GM18873 (cell line): ENCODE measurements around the gene RAB3IL1.
"Not testable (repeated sequence)": the region's sequence is repeated elsewhere in the genome, so short reads cannot be mapped to it uniquely, and the experiment has no call there.

Source experiments
- ATAC-seq: cut with Tn5 transposase; IDR thresholded peaks from one replicate; pipeline ENCODE4 v1.9.1; 2021; ENCODE audit warnings: mild to moderate bottlenecking, moderate library complexity, moderate number of reproducible peaks; ENCODE audit not compliant: unreplicated experiment, low FRiP score

Gene RAB3IL1

GRCh38 chr11:61953632-61954031, 36.3 kb upstream of the RAB3IL1 start:
- not testable (repeated sequence) for ATAC-seq

- no peak for ATAC-seq
These were observed 35.5 kb upstream of the RAB3IL1 start for GRCh38 chr11:61952882-61953281.

GRCh38 chr11:61951484-61952135, 34.2 kb upstream of the RAB3IL1 start:
- no peak for ATAC-seq

- ATAC-seq: no peak
These were observed 32.7 kb upstream of the RAB3IL1 start, which contains the start of gene BEST1 for GRCh38 chr11:61950035-61950547. TSS of gene BEST1 (plus strand) at chr11:61950351. CDS start at chr11:61951807, 1,456 bp downstream.

GRCh38 chr11:61949169-61950034, 32.0 kb upstream of the RAB3IL1 start:
- no peak for ATAC-seq

GRCh38 chr11:61948505-61948904, 31.1 kb upstream of the RAB3IL1 start:
- ATAC-seq: no peak

- ATAC-seq: no peak
These were observed 30.3 kb upstream of the RAB3IL1 start for GRCh38 chr11:61947486-61948210.

GRCh38 chr11:61946894-61947293, 29.5 kb upstream of the RAB3IL1 start:
- ATAC-seq: no peak

- ATAC-seq: no peak
These were observed 27.8 kb upstream of the RAB3IL1 start for GRCh38 chr11:61945191-61945590.

- no peak for ATAC-seq
These were observed 23.1 kb upstream of the RAB3IL1 start for GRCh38 chr11:61940466-61940865.

GRCh38 chr11:61935861-61936260, 18.5 kb upstream of the RAB3IL1 start:
- ATAC-seq: no peak

GRCh38 chr11:61930933-61931332, 13.6 kb upstream of the RAB3IL1 start:
- ATAC-seq: no peak

- ATAC-seq: no peak
These were observed 11.2 kb upstream of the RAB3IL1 start for GRCh38 chr11:61928606-61929005.

GRCh38 chr11:61927501-61927900, 10.1 kb upstream of the RAB3IL1 start:
- ATAC-seq: no peak

- no peak for ATAC-seq
These were observed 8.9 kb upstream of the RAB3IL1 start for GRCh38 chr11:61926235-61926634.

GRCh38 chr11:61925736-61926135, 8.4 kb upstream of the RAB3IL1 start:
- ATAC-seq: no peak

- no peak for ATAC-seq
These were observed 6.7 kb upstream of the RAB3IL1 start for GRCh38 chr11:61924064-61924455.

- no peak for ATAC-seq
These were observed 6.0 kb upstream of the RAB3IL1 start for GRCh38 chr11:61923166-61924063.

- no peak for ATAC-seq
These were observed 5.2 kb upstream of the RAB3IL1 start for GRCh38 chr11:61922539-61922938.

GRCh38 chr11:61921446-61921845, 4.1 kb upstream of the RAB3IL1 start:
- no peak for ATAC-seq
